Fibroblast of peridontal ligament (primary cell): ENCODE measurements around the gene AMBRA1.

Source experiments
- DNase-seq: peaks from one replicate; pipeline ENCODE4 v3.0.0-alpha.2; 2010; ENCODE audit errors: extremely low read depth

AMBRA1 gene

DNA sequence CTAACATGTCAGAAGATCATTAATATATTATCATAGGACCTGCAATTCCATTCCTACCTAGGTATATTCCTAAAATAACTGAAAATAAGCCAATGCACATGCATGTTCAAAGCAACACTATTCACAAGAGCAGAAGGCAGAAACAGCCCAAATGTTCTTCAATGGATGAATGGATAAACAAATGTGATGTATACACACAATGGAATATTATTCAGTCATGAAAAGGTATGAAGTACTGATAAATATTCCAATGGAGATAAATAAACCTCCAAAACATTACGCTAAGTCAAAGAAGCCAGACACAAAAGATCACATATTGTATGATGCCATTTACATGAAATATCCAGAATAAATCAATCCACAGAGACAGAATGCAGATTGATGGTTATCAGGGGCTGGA is 16.8 kb downstream of the AMBRA1 start:
- no peak for DNase-seq

- DNase-seq = no peak
These were observed 19.2 kb downstream of the AMBRA1 start for GRCh38 chr11:46574656-46575055.

DNA sequence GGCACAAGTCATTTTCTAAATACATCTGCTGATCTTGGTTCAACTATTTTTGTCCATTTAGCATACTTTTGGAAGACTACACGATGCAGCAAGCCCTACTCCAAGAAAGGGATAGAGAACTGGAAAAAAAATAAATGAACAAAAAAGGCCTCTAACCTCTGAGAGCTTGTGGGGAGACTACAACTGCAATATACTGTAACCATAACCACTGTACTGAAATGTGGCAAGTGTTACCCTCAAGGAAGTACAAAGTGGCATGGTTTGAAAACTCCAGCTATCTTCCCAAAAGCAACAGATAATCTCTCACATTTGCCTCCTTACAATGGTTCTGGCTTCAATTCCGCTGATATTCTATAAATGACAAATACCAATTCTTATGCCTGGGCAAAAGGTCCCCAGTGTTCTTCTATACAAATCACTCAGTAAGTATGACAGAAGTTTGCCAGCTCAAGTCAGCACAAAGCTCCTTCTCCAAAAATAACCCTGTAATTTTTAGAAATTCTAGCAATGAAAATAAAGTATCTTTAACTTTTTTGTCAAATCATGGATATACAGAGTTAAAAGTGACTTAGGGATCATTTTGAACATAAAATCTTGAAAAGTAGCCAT is 22.9 kb downstream of the AMBRA1 start:
- no peak for DNase-seq

GRCh38 chr11:46565232-46565840 is 28.5 kb downstream of the AMBRA1 start:
- no peak for DNase-seq

GRCh38 chr11:46564459-46564858 is 29.4 kb downstream of the AMBRA1 start:
- DNase-seq = peak; percentile 48

- DNase-seq = no peak
These were observed 31.3 kb downstream of the AMBRA1 start for GRCh38 chr11:46562527-46562926.

GRCh38 chr11:46560300-46560991 is 33.4 kb downstream of the AMBRA1 start:
- peak; percentile 63 for DNase-seq

DNA sequence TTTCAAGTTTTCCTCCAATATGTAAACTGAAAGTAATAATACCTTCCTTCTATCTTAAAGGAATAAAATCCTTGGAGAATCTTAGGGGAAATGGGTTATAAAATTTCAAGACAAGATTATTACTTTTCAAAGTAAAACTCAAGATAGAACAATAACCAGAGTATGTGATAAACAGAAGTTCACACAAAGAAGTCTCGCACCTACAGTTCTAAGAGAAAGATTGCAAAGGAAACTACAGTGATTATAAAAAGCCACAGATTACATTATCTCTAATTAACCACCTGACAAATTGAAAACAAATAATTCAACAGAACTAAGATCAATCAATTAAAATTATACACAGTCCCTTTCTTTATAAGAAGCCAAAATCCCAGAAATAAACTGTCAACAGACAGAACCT is 34.0 kb downstream of the AMBRA1 start:
- DNase-seq = no peak

- no peak for DNase-seq
These were observed 36.1 kb downstream of the AMBRA1 start for GRCh38 chr11:46557684-46558151.

- DNase-seq = peak; percentile 73
These were observed 38.4 kb downstream of the AMBRA1 start for GRCh38 chr11:46555267-46556054.

- DNase-seq = peak; percentile 88
These were observed 39.3 kb downstream of the AMBRA1 start for GRCh38 chr11:46554213-46555147.

- DNase-seq = no peak
These were observed 40.0 kb downstream of the AMBRA1 start for GRCh38 chr11:46553814-46554212.

DNA sequence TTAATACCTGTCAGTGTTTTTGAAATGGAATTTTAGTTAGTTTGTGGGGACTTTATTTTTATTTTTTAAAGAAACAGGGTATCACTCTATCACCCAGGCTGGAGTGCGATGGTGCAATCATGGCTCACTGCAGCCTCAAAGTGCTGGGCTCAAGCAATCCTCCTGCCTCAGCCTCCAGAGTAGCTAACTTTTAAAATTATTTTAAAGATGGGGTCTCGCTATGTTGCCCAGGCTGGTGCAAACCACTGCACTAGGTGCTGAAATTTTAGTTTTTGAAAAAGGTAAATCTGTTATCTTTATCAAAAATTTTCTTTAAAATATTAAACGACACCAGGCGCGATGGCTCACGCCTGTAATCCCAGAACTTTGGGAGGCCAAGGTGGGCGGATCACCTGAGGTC is 42.6 kb downstream of the AMBRA1 start:
- DNase-seq = no peak

DNA sequence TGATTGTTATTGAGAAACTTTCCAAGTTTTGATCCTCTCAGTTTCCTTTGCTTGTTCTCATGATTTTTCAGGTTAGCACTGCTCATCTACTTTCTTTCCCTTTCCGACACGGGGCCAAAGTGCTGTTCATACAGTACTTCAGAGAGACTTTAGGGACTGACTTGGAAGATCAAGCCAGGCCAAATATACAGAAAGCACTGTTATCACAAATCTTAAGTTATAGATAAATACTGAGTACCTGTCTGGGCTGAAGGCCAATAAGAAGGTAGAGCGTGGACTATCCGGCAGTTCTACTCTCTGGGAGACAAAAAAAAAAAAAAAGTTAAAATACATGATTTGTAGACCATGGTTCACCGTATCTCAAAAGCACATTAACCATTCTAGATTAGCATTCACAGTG is 46.2 kb downstream of the AMBRA1 start:
- no peak for DNase-seq

- no peak for DNase-seq
These were observed 50.3 kb downstream of the AMBRA1 start for GRCh38 chr11:46543564-46543963.

DNA sequence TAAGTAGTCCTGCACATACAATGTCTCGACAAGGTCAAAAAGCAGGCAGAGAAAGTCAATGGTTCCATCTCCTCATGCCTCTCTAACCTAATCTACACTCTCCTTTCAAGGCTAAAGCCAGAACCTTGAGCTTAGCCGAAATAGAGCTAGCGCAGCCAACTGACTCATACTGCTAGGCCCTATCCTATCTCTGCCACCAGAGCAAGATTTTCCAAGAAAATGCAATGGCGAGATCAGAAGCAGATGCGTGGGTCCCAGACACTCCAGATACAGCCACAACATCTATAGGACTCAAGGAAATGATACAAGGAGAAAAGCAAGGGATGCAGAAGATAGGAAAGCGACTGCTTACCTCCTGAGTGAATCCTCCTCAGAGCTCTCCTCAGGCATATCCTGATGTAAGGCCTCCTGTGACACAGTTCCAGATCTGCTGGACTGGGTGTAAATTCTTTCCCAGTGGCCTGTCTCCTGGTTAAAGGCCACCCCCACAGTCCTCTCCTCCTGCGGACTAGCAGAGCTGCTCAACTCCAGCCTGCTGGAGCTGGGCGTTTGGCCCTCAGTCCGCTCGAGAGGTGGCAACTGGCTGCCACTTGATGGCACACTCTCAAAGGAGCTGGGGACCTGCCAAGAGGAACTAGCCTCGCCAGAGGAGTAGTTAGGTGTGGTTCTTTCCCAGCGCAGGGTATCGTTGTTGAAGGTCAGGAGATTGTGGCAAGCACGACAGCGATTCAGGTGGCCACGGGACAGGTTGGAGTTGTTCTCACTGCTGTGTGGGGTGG is 52.0 kb downstream of the AMBRA1 start:
- DNase-seq = no peak

- no peak for DNase-seq
These were observed 53.0 kb downstream of the AMBRA1 start for GRCh38 chr11:46540807-46541206.

GRCh38 chr11:46537537-46538295 is 56.1 kb downstream of the AMBRA1 start:
- DNase-seq = peak; percentile 79

DNA sequence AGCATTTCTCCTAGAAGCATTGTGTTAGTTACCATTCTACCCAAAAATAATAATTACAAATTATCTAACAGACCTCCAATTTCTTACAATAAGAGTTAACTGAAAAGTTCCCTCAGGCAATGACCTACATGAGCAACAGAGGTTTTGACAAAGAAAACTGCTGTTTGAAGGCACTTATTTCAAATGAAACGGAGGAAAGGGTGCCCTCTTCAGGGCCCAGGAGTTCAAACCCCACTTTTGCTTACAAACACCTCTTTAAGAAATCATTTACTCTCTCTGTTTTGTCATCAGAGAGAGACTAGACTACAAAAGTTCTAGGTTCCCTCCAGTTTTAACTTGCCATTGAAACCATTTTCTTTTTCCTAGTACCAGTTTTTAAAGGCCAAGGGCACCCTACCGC is 56.7 kb downstream of the AMBRA1 start:
- DNase-seq = no peak

DNA sequence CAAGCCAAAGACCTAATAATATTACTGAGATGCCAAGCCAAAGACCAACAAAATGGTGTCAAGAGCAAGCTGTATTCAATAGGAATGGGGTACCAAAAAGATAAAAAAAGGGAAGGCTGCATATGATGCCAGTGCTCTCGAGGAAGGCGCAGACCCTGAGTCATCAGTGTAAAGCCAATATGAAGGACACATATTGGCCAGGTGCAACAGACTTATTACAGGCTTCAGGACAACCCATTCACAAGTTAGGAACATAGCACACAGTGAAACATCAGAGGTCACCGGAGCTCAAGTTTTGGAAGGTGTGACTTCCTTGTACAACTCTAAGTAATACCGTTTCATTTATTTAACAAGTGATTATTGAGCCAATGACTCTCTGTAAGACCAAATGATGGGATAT is 58.1 kb downstream of the AMBRA1 start:
- DNase-seq = no peak
